Esophagus muscularis mucosa (tissue), 3 donors: Measurements from ENCODE around the gene TMEM100.

Experiments
- EP300 ChIP-seq: sonication (generic); formaldehyde crosslinking; IDR thresholded peaks from one replicate; pipeline ENCODE4 v1.6.1; 2017; ENCODE audit warnings: antibody characterized with exemption
- TF ChIP-seq, protein P1 (sequence below), 3 experiments: fragments of 200-600 bp in 2 of 3; fragments of 450-650 bp in 1 of 3; sonication (generic) in 2 of 3; IDR thresholded peaks; one replicate each; pipeline ENCODE4 v1.5.1; 2017 to 2019; ENCODE audit warnings: antibody characterized with exemption in 3 of 3, mild to moderate bottlenecking in 2 of 3, moderate library complexity in 1 of 3

DNA sequence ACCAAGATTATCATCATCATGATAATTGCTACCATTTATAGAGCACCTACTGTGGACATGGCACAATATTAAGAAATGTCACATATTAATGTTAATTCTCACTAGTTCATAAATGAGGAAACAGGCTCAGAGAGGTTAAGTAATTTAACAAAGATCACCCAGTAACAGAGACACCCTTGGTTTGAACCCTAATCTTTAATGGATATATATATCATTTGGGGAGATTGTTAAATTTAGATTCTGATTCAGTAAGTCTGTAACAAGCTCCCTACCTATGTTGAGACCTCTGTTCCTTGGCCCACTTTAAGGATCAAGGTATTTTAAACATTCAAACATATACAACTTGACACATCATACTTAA, 804 bp upstream of the TMEM100 start:
- no peak for TF ChIP-seq EP300
- TF ChIP-seq, protein P1, sequence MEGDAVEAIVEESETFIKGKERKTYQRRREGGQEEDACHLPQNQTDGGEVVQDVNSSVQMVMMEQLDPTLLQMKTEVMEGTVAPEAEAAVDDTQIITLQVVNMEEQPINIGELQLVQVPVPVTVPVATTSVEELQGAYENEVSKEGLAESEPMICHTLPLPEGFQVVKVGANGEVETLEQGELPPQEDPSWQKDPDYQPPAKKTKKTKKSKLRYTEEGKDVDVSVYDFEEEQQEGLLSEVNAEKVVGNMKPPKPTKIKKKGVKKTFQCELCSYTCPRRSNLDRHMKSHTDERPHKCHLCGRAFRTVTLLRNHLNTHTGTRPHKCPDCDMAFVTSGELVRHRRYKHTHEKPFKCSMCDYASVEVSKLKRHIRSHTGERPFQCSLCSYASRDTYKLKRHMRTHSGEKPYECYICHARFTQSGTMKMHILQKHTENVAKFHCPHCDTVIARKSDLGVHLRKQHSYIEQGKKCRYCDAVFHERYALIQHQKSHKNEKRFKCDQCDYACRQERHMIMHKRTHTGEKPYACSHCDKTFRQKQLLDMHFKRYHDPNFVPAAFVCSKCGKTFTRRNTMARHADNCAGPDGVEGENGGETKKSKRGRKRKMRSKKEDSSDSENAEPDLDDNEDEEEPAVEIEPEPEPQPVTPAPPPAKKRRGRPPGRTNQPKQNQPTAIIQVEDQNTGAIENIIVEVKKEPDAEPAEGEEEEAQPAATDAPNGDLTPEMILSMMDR (IDR thresholded peaks at IDR 0.05): no peak
